HG02763 (cell line): ENCODE results near the gene KIF26B.

ENCODE experiments used
- ATAC-seq: cut with Tn5 transposase; IDR thresholded peaks from one replicate; pipeline ENCODE4 v1.9.1; 2021; ENCODE audit warnings: mild to moderate bottlenecking, moderate library complexity; ENCODE audit not compliant: unreplicated experiment

The KIF26B gene

GRCh38 chr1:245542365-245542764 is 387.6 kb downstream of the KIF26B start:
- ATAC-seq: no peak

- no peak for ATAC-seq
Observed at GRCh38 chr1:245544236-245544635, 389.5 kb downstream of the KIF26B start.

- ATAC-seq: no peak
Observed at GRCh38 chr1:245546875-245547274, 392.1 kb downstream of the KIF26B start.

GRCh38 chr1:245549996-245550719 is 395.4 kb downstream of the KIF26B start:
- no peak for ATAC-seq

- ATAC-seq: no peak
Observed at GRCh38 chr1:245550720-245551043, 395.9 kb downstream of the KIF26B start.

GRCh38 chr1:245551536-245551935 is 396.8 kb downstream of the KIF26B start:
- ATAC-seq: no peak

GRCh38 chr1:245552331-245552730 is 397.5 kb downstream of the KIF26B start:
- no peak for ATAC-seq

- no peak for ATAC-seq
Observed at GRCh38 chr1:245556057-245556456, 401.3 kb downstream of the KIF26B start.

GRCh38 chr1:245558069-245558468 is 403.3 kb downstream of the KIF26B start:
- no peak for ATAC-seq

- no peak for ATAC-seq
Observed at GRCh38 chr1:245560316-245560859, 405.6 kb downstream of the KIF26B start.

GRCh38 chr1:245561665-245562234 is 407.0 kb downstream of the KIF26B start:
- no peak for ATAC-seq

GRCh38 chr1:245566134-245566533 is 411.3 kb downstream of the KIF26B start:
- no peak for ATAC-seq

GRCh38 chr1:245566952-245567351 is 412.2 kb downstream of the KIF26B start:
- ATAC-seq: no peak

- ATAC-seq: no peak
Observed at GRCh38 chr1:245571815-245572294, 417.1 kb downstream of the KIF26B start.

- ATAC-seq: no peak
Observed at GRCh38 chr1:245572709-245573108, 417.9 kb downstream of the KIF26B start.

GRCh38 chr1:245575710-245576109 is 420.9 kb downstream of the KIF26B start:
- no peak for ATAC-seq

- no peak for ATAC-seq
Observed at GRCh38 chr1:245576323-245576722, 421.5 kb downstream of the KIF26B start.

GRCh38 chr1:245577191-245578157 is 422.7 kb downstream of the KIF26B start:
- ATAC-seq: no peak

GRCh38 chr1:245578308-245578707 is 423.5 kb downstream of the KIF26B start:
- no peak for ATAC-seq

GRCh38 chr1:245578771-245579170 is 424.0 kb downstream of the KIF26B start:
- no peak for ATAC-seq

- ATAC-seq: no peak
Observed at GRCh38 chr1:245579881-245580280, 425.1 kb downstream of the KIF26B start.
